Stimulated activated CD4-positive, alpha-beta T cell treated with anti-CD3 and anti-CD28 coated beads, Interleukin-1b, Interleukin-23, amount 100 ng/mL, for 24 hours (primary cell): ENCODE data around the gene MAB21L2.

ENCODE experiments used
- DNase-seq, 4 experiments: peaks; one replicate each; pipeline ENCODE4 v3.0.0-alpha.2; 2020; ENCODE audit warnings: low read depth in 4 of 4, low spot score in 1 of 4

The MAB21L2 gene

GRCh38 chr4:150600812-150601445, 19.0 kb downstream of the MAB21L2 start:
- no peak for DNase-seq

- DNase-seq = no peak
Observed at GRCh38 chr4:150609131-150609530, 27.2 kb downstream of the MAB21L2 start.

- no peak for DNase-seq
Observed at GRCh38 chr4:150619042-150619441, 37.1 kb downstream of the MAB21L2 start.

GRCh38 chr4:150624055-150624454, 42.1 kb downstream of the MAB21L2 start:
- DNase-seq = no peak

- no peak for DNase-seq
Observed at GRCh38 chr4:150625033-150625432, 43.1 kb downstream of the MAB21L2 start.

GRCh38 chr4:150628073-150628472, 46.1 kb downstream of the MAB21L2 start:
- no peak for DNase-seq

- no peak for DNase-seq
Observed at GRCh38 chr4:150632639-150633038, 50.7 kb downstream of the MAB21L2 start.
